LNCAP (cell line): ENCODE measurements around the gene NCEH1.

Experiments used
- TF ChIP-seq, protein P1 (sequence below): fragments of 450-650 bp; IDR thresholded peaks from 2 replicates; pipeline ENCODE4 v1.5.1; 2017; ENCODE audit warnings: mild to moderate bottlenecking

NCEH1 gene

DNA sequence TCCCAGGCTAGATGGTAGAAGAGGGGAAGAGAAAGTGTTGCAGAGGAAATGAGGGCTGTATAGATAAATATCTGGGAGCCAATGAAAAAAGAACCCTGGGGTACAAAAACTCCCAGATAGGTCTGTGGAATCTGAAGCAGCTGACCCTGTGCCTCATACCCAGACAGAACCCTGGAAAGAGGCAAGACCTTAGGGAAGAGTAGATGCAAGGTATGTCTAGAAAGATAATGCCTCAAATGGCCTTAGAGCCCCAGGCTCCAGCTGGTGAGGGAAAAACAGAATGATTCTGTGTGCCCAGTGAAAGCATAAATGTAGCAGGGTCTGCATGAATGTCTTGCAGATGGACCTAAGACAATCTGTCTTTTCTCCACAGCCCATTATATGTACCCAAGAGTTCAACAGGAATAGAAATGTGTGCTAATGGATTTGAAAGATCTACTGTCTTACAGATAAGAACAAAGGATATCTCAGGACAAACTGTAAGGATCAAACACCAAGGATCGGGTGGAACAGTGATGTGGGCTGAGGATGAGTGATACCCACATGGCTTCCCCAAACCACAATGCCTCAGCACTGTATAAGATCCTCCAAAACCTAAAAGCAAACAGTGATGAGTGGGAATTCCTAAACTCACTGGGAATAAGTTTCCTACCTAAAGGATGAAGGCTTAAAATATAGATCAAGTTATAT lies 58.8 kb downstream of the NCEH1 start:
- TF ChIP-seq, protein P1, sequence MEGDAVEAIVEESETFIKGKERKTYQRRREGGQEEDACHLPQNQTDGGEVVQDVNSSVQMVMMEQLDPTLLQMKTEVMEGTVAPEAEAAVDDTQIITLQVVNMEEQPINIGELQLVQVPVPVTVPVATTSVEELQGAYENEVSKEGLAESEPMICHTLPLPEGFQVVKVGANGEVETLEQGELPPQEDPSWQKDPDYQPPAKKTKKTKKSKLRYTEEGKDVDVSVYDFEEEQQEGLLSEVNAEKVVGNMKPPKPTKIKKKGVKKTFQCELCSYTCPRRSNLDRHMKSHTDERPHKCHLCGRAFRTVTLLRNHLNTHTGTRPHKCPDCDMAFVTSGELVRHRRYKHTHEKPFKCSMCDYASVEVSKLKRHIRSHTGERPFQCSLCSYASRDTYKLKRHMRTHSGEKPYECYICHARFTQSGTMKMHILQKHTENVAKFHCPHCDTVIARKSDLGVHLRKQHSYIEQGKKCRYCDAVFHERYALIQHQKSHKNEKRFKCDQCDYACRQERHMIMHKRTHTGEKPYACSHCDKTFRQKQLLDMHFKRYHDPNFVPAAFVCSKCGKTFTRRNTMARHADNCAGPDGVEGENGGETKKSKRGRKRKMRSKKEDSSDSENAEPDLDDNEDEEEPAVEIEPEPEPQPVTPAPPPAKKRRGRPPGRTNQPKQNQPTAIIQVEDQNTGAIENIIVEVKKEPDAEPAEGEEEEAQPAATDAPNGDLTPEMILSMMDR, result no peak

DNA sequence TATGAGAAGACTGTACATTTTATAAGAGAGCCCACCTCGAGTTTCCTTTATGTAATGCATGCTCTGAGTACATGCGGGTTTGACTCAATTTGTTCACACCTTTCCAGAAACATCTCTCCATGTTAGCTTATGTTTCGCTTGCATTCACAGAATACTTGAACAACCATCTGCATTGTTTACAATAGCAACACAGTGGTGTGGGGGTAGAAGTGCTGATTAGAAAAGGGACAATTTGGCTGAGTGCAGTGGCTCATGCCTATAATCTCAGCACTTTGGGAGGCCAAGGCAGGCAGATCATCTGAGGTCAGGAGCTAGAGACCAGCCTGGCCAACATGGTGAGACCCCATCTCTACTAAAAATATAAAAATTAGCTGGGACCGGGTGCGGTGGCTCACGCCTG lies 60.9 kb downstream of the NCEH1 start:
- TF ChIP-seq, protein P1, result no peak

DNA sequence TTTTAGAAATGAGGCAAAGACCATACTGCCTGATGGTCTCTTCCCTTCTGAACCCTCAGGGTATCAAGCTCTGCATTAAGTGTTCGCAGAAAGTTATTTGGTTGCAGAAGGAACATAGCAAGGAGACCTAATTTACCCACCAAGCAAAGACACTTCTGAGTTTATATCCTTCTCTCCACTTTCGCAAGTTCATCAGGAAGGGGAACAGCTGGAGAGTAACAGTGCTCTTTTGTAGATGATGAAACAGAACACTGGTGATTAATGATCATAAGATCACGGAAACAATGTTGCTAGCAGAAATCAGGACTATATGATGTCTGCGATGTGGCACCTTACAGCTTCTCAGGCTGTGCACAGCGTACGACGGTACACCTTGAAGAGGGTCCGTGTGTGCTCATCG lies 62.1 kb downstream of the NCEH1 start:
- TF ChIP-seq, protein P1, result no peak

DNA sequence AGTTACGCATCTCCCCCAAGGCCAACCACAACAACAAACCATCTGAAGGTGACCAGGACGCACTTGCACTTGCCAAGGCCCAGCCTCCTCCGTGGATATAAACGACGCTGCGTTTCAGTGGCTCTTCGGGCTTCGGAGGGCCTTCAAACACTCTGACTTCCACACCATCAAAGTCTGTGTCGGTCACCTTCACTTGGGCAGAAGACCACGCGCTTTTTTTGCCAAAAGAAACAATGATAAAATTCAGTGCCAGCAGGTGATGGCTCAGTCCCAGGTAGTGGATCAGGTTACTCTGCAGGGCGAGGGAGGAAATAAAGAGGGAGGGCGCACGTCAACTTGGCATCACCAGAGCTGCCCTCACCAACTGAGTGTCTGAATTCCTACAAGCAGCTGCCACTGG lies 63.0 kb downstream of the NCEH1 start:
- TF ChIP-seq, protein P1, result no peak

DNA sequence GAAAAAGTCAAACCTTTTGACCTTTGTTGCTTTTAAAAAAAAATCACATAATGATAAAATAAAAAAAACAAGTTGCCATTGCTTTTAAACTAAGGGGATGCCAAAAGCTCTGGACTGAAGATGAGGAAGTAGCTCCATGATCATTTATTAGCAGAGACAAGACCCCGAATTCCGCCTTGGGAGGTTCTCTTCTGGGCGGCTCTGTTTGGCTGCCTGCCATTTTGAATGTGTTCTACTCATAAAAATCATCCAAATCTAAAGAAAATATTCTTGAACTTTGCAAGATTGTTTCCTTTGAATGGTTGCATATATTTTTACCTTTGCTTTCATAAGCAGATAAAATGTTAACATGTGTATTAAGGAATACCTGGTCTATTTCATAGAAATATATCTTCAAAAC lies 63.8 kb downstream of the NCEH1 start:
- TF ChIP-seq, protein P1, result no peak

DNA sequence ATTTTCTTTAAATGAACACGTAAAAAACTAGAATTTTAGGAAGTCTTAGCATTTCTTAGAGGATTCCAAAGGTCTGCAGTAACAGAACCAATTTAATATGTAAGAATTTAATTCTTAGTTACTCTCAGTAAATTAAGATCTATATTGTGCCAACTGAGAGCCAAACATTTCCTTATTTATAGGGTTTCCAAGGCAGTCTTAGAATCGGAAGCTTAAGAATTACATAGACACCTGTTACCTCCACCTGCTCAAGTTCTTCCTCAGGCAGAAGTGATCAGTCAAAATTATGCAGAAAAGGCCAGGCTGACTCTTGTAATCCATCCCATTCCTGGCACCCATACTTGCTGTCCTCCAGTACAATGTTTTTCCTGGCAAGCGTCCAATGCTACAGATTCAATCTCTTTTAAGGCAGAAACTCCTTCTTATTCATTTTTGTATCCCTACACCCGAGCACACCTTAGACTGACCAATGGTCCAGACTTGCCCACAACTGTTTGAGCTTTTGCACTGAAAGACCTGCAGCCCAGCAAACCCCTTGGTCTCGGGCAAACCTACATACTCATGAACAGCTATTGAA lies 64.3 kb downstream of the NCEH1 start:
- TF ChIP-seq, protein P1, result no peak

DNA sequence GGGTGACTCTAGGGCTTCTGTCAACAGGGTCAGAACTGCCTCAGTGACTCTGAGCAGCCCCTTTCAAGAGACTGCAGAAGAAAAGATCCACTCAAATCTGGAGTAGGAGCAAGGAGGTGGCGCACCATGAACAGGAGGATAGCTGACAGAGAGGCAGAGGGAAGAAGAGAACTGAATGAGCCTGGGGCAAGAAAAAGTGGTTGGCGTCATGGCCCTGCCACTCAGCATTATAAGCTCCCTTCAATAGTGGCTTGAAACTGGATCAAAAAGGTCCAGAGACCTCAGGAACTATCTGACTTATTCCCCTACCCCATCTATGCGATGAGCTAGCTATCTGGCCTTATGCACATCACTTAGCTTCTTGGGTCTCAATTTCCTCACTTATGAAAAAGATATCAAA lies 66.6 kb downstream of the NCEH1 start:
- TF ChIP-seq, protein P1, result no peak
